ENCODE measurements around the gene CDR2L. TPM values are rescaled to one million over a fixed set of nuclear protein-coding genes. Genes with fewer than 3 reads are reported as not detected.
"Not testable (repeated sequence)": the region's sequence is repeated elsewhere in the genome, so short reads cannot be mapped to it uniquely, and the experiment has no call there.

CDR2L gene
- total RNA-seq, 1 experiment from 2014 or later, result 32.7 TPM

- in situ Hi-C loops (cut with HindIII; ENCODE audit: low pct_unique_long_range_greater_than_20kb, low sequenced_read_pairs), result no loop called here
- DNase-seq (ENCODE audit: low read depth), result no peak
Measured at GRCh38 chr17:75003070-75003956, 15.9 kb downstream of the CDR2L start.

GRCh38 chr17:75003957-75004355 lies 16.5 kb downstream of the CDR2L start:
- in situ Hi-C loops (cut with HindIII; ENCODE audit: low pct_unique_long_range_greater_than_20kb, low sequenced_read_pairs), result no loop called here
- no peak for DNase-seq (ENCODE audit: low read depth)

- in situ Hi-C loops (cut with HindIII; ENCODE audit: low pct_unique_long_range_greater_than_20kb, low sequenced_read_pairs), result no loop called here
- no peak for DNase-seq (ENCODE audit: low read depth)
Measured at GRCh38 chr17:75004371-75004770, 16.9 kb downstream of the CDR2L start.

- in situ Hi-C loops (cut with HindIII; ENCODE audit: low pct_unique_long_range_greater_than_20kb, low sequenced_read_pairs), result no loop called here
- no peak for DNase-seq (ENCODE audit: low read depth)
Measured at GRCh38 chr17:75005291-75005690, 17.9 kb downstream of the CDR2L start.

GRCh38 chr17:75006084-75006483 lies 18.7 kb downstream of the CDR2L start:
- DNase-seq (ENCODE audit: low read depth); in situ Hi-C loops (cut with HindIII; ENCODE audit: low pct_unique_long_range_greater_than_20kb, low sequenced_read_pairs): not testable (repeated sequence)

- in situ Hi-C loops (cut with HindIII; ENCODE audit: low pct_unique_long_range_greater_than_20kb, low sequenced_read_pairs), result no loop called here
- DNase-seq (ENCODE audit: low read depth), result no peak
Measured at GRCh38 chr17:75006653-75007052, 19.2 kb downstream of the CDR2L start.

- DNase-seq (ENCODE audit: low read depth), result no peak
- in situ Hi-C loops (cut with HindIII; ENCODE audit: low pct_unique_long_range_greater_than_20kb, low sequenced_read_pairs), result no loop called here
Measured at GRCh38 chr17:75008373-75008772, 20.9 kb downstream of the CDR2L start.

GRCh38 chr17:75009139-75009724 lies 21.8 kb downstream of the CDR2L start:
- no peak for DNase-seq (ENCODE audit: low read depth)
- in situ Hi-C loops (cut with HindIII; ENCODE audit: low pct_unique_long_range_greater_than_20kb, low sequenced_read_pairs), result no loop called here

GRCh38 chr17:75010683-75011400 lies 23.4 kb downstream of the CDR2L start:
- in situ Hi-C loops (cut with HindIII; ENCODE audit: low pct_unique_long_range_greater_than_20kb, low sequenced_read_pairs), result no loop called here
- DNase-seq (ENCODE audit: low read depth), result peak; percentile 52

GRCh38 chr17:75011401-75012095 lies 24.1 kb downstream of the CDR2L start:
- DNase-seq (ENCODE audit: low read depth), result no peak
- in situ Hi-C loops (cut with HindIII; ENCODE audit: low pct_unique_long_range_greater_than_20kb, low sequenced_read_pairs), result no loop called here

- in situ Hi-C loops (cut with HindIII; ENCODE audit: low pct_unique_long_range_greater_than_20kb, low sequenced_read_pairs), result no loop called here
- no peak for DNase-seq (ENCODE audit: low read depth)
Measured at GRCh38 chr17:75012096-75012345, 24.6 kb downstream of the CDR2L start.

- in situ Hi-C loops (cut with HindIII; ENCODE audit: low pct_unique_long_range_greater_than_20kb, low sequenced_read_pairs), result no loop called here
- DNase-seq (ENCODE audit: low read depth), result peak; percentile 89
Measured at GRCh38 chr17:75012346-75013091, 25.1 kb downstream of the CDR2L start, which contains the start of gene MRPL58. Gene MRPL58, plus strand, starts transcription at chr17:75012670. Its CDS starts 17 bp downstream, at chr17:75012687.

GRCh38 chr17:75013092-75013559 lies 25.7 kb downstream of the CDR2L start:
- in situ Hi-C loops (cut with HindIII; ENCODE audit: low pct_unique_long_range_greater_than_20kb, low sequenced_read_pairs), result no loop called here

GRCh38 chr17:75019146-75019545 lies 31.7 kb downstream of the CDR2L start:
- in situ Hi-C loops (cut with HindIII; ENCODE audit: low pct_unique_long_range_greater_than_20kb, low sequenced_read_pairs), result no loop called here

More at GRCh38 chr17:75013092-75013559, 25.7 kb downstream of the CDR2L start:
- DNase-seq (ENCODE audit: low read depth), result no peak

GRCh38 chr17:75019710-75020109 lies 32.3 kb downstream of the CDR2L start:
- in situ Hi-C loops (cut with HindIII; ENCODE audit: low pct_unique_long_range_greater_than_20kb, low sequenced_read_pairs), result no loop called here
- DNase-seq (ENCODE audit: low read depth), result no peak

More at GRCh38 chr17:75019146-75019545, 31.7 kb downstream of the CDR2L start:
- no peak for DNase-seq (ENCODE audit: low read depth)

- DNase-seq (ENCODE audit: low read depth), result no peak
- in situ Hi-C loops (cut with HindIII; ENCODE audit: low pct_unique_long_range_greater_than_20kb, low sequenced_read_pairs), result no loop called here
Measured at GRCh38 chr17:75020331-75021110, 33.1 kb downstream of the CDR2L start.

GRCh38 chr17:75024686-75025397 lies 37.4 kb downstream of the CDR2L start:
- in situ Hi-C loops (cut with HindIII; ENCODE audit: low pct_unique_long_range_greater_than_20kb, low sequenced_read_pairs), result no loop called here

More at GRCh38 chr17:75024686-75025397, 37.4 kb downstream of the CDR2L start:
- no peak for DNase-seq (ENCODE audit: low read depth)
